Measurements from ENCODE around the gene TFB1M. TPM values are rescaled to one million over a fixed set of nuclear protein-coding genes. Genes with fewer than 3 reads are reported as not detected.

The TFB1M gene
- total RNA-seq, 1 experiment from 2014 or later: 25.1 TPM

- DNase-seq (ENCODE audit: low read depth): no peak
Measured at GRCh38 chr6:155263373-155264063, 50.8 kb downstream of the TFB1M start, which contains the start of gene CLDN20. Gene CLDN20, plus strand, starts transcription at chr6:155264013. Its CDS starts 11,707 bp downstream, at chr6:155275720.

GRCh38 chr6:155262655-155263054, 51.6 kb downstream of the TFB1M start:
- DNase-seq (ENCODE audit: low read depth): no peak

GRCh38 chr6:155261111-155261900, 53.0 kb downstream of the TFB1M start:
- no peak for DNase-seq (ENCODE audit: low read depth)

- no peak for DNase-seq (ENCODE audit: low read depth)
Measured at GRCh38 chr6:155260686-155261085, 53.6 kb downstream of the TFB1M start.

GRCh38 chr6:155259897-155260296, 54.4 kb downstream of the TFB1M start:
- DNase-seq (ENCODE audit: low read depth): no peak

GRCh38 chr6:155259204-155259603, 55.1 kb downstream of the TFB1M start:
- DNase-seq (ENCODE audit: low read depth): no peak

- no peak for DNase-seq (ENCODE audit: low read depth)
Measured at GRCh38 chr6:155257796-155258195, 56.5 kb downstream of the TFB1M start.

- no peak for DNase-seq (ENCODE audit: low read depth)
Measured at GRCh38 chr6:155256122-155256795, 58.0 kb downstream of the TFB1M start.

- DNase-seq (ENCODE audit: low read depth): no peak
Measured at GRCh38 chr6:155254139-155254538, 60.1 kb downstream of the TFB1M start.

- peak; percentile 50 for DNase-seq (ENCODE audit: low read depth)
Measured at GRCh38 chr6:155253337-155253736, 60.9 kb downstream of the TFB1M start.

- DNase-seq (ENCODE audit: low read depth): no peak
Measured at GRCh38 chr6:155252581-155252980, 61.7 kb downstream of the TFB1M start.

GRCh38 chr6:155250701-155251381, 63.4 kb downstream of the TFB1M start:
- no peak for DNase-seq (ENCODE audit: low read depth)

GRCh38 chr6:155248008-155249001, 66.0 kb downstream of the TFB1M start:
- peak; percentile 78 for DNase-seq (ENCODE audit: low read depth)

- DNase-seq (ENCODE audit: low read depth): peak; percentile 89
Measured at GRCh38 chr6:155247618-155248007, 66.7 kb downstream of the TFB1M start.

GRCh38 chr6:155246825-155247224, 67.5 kb downstream of the TFB1M start:
- DNase-seq (ENCODE audit: low read depth): peak; percentile 28

GRCh38 chr6:155245831-155246230, 68.5 kb downstream of the TFB1M start:
- DNase-seq (ENCODE audit: low read depth): peak; percentile 20

GRCh38 chr6:155245193-155245592, 69.1 kb downstream of the TFB1M start:
- no peak for DNase-seq (ENCODE audit: low read depth)

GRCh38 chr6:155244434-155244833, 69.8 kb downstream of the TFB1M start:
- no peak for DNase-seq (ENCODE audit: low read depth)

GRCh38 chr6:155241966-155242365, 72.3 kb downstream of the TFB1M start:
- no peak for DNase-seq (ENCODE audit: low read depth)

- no peak for DNase-seq (ENCODE audit: low read depth)
Measured at GRCh38 chr6:155240905-155241600, 73.2 kb downstream of the TFB1M start.

Measured in M059J (cell line).